HG03469 (cell line): ENCODE results near the gene TMEM100.
"Not testable (repeated sequence)": the region's sequence is repeated elsewhere in the genome, so short reads cannot be mapped to it uniquely, and the experiment has no call there.

Experiments
- ATAC-seq: cut with Tn5 transposase; IDR thresholded peaks from one replicate; pipeline ENCODE4 v1.9.1; 2021; ENCODE audit warnings: mild to moderate bottlenecking, moderate library complexity, moderate number of reproducible peaks; ENCODE audit not compliant: unreplicated experiment

Gene TMEM100

DNA sequence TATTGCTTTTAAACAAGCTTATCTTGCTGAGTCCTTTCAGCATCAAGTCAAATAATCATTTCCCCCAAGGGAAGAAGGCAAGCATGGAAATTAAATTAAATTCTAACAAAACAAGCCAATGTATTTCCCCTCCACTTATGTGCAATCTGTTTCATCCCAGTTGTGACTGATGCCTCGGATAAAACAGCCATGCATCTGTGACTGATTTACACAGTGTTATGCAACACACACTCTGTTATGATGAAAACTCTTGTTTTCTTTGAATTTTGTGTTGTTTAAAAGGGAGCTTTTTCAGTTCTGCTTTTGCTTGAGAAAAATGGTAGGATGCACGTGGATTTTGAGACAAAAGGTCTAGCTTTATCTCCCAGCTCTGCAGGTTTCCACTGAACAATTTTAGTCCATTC, 32.6 kb downstream of the TMEM100 start:
- ATAC-seq: no peak

DNA sequence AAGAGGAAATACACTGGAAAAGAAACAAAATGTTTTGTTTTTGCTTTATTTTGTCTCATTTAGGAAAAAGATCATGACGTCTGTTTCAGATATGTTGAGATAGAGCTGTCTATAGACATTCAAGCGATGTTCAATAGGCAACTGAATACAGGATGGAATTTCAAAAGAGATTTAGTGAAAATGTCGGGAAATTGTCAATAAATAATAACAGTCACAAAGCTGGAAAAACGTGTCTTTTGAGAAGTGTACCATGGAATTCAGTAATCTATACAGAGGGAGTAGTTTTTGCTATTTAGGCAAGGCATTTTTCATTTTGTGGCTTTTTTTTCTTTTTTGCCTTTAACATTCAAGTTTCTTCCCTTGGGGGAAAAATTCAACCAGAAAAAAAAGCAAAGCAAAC, 33.0 kb downstream of the TMEM100 start:
- no peak for ATAC-seq

DNA sequence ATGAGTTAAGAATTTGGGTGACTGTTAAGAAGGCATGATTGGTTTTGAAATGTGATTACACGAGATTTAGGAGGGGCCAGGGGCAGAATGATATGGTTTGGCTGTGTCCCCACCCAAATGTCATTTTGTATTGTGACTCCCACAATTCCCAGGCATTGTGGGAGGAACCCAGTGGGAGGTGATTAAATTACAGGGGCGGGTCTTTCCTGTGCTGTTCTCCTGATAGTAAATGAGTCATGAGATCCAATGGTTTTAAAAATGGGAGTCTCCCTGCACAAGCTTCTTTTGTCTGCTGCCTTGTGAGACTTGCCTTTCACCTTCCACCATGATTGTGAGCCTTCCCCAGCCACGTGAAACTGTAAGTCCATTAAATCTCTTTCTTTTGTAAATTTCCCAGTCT, 34.6 kb downstream of the TMEM100 start:
- no peak for ATAC-seq

DNA sequence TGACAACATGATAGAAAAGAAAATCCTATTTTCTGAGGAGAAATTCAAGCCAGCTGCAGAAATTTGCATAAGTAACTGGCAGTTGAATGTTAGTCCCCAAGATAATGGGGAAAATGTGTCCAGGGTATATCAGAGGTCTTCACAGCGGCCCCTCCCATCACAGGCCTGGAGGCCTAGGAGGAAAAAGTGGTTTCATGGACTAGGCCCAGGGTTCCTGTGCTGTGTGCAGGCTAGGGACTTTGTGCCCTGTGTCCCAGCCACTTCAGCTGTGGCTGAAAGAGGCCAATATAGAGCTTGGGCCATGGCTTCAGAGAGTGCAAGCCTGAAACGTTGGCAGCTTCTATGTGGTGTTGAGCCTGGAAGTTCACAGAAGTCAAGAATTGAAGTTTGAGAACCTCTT, 35.6 kb downstream of the TMEM100 start:
- ATAC-seq: no peak

DNA sequence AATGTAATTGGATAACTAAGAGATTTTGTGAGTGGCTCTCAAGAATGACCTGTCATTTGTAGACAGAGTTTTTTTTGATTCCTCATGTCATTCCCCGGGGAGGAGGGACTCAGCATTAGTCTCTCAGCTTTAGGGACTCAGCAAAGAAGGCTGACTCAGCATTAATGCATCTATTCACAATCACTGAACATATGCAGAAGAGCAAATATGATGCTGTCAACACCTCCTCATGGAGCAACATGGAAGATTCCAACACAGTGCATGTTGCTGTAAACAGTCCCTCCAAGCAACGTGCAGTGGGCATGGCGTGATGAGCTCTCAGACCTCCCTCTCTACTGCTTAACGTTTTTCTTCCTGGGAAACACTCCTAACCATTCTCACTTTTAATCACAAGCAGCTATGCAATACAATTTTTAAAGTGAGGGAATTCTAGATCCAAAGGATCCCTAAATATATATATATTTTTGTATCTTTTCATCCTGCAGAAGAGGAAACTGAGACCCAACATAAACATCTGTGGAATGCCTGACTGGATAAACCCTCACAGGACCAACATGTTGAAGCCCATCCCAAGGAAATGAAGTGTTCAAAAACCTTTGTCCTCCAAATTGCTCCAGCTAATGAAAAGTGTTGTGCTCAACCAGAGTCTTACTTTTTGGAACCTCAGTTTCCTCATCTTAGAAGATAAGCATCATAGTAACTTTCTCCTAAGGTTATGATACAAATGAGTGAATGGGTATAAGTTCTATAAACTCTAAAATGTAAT, 38.9 kb downstream of the TMEM100 start:
- no peak for ATAC-seq

DNA sequence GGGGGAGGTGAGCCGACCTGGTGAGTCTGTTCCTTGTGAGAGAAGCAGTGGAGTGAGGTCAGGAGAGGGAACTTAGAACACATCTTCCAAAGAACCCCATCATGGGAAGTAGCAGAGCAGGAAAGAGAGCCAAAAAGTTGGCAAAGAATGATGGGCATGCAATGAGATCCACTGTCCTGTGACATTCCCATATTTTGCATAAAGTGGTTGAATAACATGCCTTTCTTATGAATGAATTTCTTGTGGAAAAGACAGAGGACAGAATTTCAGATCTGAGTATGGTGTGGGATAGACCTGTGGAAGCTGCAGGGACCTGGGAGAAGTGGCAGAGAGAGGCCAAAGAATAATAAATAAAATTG, 41.3 kb downstream of the TMEM100 start:
- no peak for ATAC-seq

DNA sequence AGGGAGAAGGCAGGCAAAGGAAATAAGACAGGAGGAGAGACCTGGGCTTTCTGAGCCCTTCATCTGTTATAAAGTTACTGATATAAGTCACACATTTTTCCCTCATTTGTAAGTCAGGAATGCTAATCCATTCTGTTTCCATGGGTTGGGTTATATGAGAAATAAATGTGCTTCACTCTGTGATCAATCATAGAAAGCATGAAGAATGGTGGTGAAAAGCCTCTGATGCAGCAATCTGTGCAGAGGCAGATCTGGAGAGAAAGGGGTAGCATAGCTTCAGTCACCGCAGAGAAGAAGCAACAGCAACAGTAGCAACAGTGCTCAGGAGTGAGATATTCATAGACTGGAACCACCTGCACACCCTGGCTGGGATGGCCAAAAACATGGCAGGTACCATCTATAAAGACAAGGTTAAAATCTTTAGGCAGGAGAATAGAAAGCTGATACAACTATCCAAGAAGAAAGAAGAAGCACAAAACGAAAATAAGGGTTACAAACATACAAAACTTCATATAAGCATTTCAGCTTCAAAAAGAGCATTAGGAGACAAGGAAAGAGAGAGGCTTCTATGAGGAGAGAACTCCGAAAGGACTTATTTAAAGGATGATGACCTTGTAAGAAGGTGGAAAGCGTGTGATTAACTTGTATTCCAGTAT, 41.9 kb downstream of the TMEM100 start:
- no peak for ATAC-seq

DNA sequence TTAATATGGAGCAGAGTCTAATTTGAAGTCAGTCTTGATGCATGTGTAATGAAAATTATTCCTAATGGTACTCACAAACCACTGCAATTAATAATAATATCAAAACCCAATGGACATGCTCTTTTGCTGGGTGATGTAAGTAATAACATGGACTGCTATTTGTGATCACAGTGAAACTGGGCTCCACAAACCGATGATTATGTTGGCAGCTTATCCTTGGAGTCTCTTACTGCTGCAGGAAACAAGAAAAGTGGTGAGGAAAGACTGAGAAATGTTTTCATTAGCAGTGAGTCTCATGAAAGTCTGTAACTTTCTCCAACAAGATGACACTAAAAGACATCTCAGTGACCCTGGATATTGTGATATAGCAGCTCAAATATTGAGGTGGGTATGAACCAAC, 45.2 kb downstream of the TMEM100 start:
- ATAC-seq: no peak

DNA sequence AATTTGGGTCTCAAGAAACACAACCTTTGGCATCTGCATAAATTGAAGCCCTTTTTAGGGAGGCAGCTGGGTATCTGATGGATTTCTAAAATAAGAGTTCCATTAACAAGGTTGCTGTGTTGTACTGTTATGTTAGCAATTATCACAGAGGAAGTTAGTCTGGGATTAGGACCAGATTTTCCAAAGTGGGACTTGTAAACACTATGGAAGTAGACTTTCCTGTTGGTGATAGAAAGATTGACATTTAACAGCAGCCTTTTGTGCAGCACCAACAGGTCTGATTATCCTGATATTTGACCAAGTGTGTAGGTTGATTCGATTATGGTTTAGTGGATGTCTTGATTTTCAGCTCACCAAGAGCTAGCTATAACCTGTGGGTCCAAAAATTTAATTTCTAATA, 46.4 kb downstream of the TMEM100 start:
- ATAC-seq: no peak

DNA sequence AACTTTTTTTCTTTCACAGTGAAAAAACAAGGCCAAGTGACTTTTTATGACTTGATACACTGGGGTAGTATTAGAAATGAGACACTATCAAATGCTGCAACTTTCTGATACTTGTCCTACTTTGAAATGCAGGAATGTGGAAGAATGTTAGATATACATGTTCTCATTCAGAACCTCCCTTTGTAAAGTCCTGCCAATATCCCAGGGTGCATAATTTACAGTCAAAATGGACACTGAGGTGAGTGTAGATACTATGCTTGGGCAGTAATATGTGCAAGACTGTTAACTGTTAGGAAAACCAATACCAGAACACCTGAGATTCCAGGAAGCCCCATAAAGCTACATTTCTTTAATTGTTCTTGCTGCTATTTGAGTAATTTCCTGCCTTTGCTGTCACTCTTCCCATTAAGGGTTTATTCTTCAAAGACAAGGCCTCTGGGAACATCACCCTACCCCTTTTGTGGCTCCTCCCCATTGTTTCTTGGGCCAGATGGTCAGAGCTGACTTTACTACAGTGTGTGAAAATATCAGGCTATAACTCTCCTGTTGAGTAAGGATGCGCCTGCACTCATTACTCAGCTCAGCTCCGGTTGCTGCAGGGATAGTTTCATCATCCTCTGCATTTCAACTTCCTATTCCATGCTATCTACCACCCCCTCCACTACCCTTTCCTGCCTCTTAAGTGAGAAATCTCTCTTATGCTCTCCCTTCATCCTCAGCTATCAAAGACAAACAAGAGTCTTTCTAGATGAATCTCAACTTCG, 48.7 kb downstream of the TMEM100 start:
- no peak for ATAC-seq

DNA sequence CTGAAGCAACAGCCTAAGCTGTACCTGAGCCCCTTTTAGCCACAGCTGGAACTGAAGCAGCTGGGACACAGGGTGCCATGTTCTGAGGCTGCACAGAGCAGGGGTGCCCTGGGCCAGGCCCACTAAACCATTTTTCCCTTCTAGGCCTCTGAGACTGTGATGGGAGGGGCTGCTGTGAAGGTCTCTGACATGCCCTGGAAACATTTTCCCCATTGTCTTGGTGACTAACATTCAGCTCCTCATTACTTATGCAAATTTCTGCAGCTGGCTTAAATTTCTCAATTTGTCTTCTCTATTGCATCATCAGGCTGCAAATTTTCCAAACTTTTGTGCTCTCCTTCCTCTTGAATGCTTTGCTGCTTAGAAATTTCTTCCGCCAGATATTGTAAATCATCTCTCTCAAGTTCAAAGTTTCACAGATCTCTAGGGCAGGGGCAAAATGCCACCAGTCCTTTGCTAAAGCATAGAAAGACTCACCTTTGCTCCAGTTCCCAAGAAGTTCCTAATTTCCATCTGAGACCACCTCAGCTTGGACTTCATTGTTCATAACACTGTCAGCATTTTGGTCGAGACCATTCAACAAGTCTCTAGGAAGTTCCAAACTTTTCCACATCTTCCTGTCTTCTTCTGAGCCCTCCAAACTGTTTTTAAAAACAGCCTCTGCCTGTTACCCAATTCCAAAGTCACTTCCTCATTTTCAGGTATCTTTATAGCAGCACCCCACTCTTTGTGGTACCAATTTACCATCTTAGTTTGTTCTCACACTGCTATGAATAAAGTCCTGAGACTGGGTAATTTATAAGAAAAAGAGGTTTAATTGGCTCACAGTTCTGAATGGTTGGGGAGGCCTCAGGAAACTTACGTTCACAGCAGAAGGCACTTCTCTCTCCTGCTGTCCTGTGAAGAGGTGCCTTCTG, 49.8 kb downstream of the TMEM100 start:
- ATAC-seq: no peak

DNA sequence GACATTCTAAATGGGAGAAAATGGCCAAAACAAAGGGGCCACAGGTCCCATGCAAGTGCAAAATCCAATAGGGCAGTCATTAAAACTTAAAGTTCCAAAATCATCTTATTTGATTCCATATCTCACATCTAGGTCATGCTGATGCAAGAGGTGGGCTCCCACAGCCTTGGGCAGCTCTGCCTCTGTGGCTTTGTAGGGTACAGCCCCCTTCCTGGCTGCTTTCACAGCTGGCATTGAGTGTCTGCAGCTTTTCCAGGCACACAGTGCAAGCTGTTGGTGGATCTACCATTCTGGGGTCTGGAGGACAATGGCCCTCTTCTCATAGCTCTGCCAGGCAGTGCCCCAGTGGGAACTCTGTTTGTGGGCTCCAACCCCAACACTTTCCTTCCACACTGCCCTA, 50.7 kb downstream of the TMEM100 start:
- not testable (repeated sequence) for ATAC-seq
